ENCODE measurements around the gene VSX1. TPM values are rescaled to one million over a fixed set of nuclear protein-coding genes. Genes with fewer than 3 reads are reported as not detected.

VSX1 gene
- polyA plus RNA-seq, 1 donor from 2014 or later: not detected

DNA sequence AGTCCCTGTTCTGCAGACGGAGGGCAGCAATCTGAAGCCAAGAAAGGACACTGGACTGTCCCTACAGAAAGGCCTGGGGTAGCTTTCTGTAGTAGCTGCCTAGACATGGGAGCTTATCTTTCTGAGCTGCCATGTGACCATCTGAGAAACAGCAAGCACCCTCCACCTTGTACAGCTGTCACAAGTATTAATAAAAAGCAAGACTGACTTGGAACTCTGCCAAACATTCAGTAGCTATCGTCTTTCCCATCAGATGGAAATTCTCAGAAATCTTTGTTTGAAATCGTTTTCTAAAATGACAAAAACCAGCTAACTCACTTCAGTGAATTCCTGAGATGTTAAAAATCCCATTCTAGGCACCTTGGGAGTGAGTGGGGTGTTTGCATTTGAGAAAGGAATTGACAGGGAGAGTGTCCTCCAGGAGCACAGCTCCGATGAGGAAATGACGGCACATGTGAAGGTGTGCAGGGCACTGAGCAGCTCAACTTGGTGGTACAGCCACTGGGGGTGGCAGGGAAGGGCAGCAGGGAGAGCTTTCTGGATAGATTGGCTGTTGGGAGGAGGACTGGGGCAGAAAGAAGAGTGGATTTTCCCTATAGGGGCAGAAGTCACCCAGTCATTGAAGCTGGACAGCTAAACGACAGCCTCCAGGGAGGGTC lies 48.5 kb downstream of the VSX1 start:
- no peaks in the 10 kb centered on the region for H3K9me3 ChIP-seq (ENCODE audit: low read length)
- H2AFZ ChIP-seq (ENCODE audit: low read depth, low read length): no peak overlapping the region
- H3K27me3 ChIP-seq (ENCODE audit: insufficient read depth, low read depth, low read length): no peaks in the 10 kb centered on the region
- no peak for TF ChIP-seq EP300 (conservative IDR thresholded peaks at IDR 0.05; ENCODE audit: poor library complexity, severe bottlenecking)
- TF ChIP-seq REST (IDR thresholded peaks at IDR 0.05; ENCODE audit: borderline replicate concordance): no peak
- TF ChIP-seq MXI1 (conservative IDR thresholded peaks at IDR 0.05; ENCODE audit: poor library complexity, severe bottlenecking): no peak
- TF ChIP-seq TAF1 (IDR thresholded peaks at IDR 0.05; ENCODE audit: low read depth): no peak
- no peak for TF ChIP-seq POLR2AphosphoS5 (IDR thresholded peaks at IDR 0.05)
- no peak for TF ChIP-seq SMC3 (conservative IDR thresholded peaks at IDR 0.05; ENCODE audit: poor library complexity)
- TF ChIP-seq RAD21 (conservative IDR thresholded peaks at IDR 0.05): no peak
- no peak for TF ChIP-seq EZH2 (IDR thresholded peaks at IDR 0.05; ENCODE audit: borderline replicate concordance, insufficient read depth, low read length, poor library complexity, severe bottlenecking)
- no peak for TF ChIP-seq CTCF (IDR thresholded peaks at IDR 0.05; ENCODE audit: poor library complexity, severe bottlenecking)
- no peaks in the 10 kb centered on the region for H3F3A ChIP-seq (ENCODE audit: insufficient read depth, low read length, poor library complexity, severe bottlenecking)
- H3K27ac ChIP-seq (ENCODE audit: low read length): no peak overlapping the region
- H3K9ac ChIP-seq (ENCODE audit: low read length): no peak overlapping the region
- H3K9me2 ChIP-seq (ENCODE audit: insufficient read depth, low read length): no peaks in the 10 kb centered on the region
- no peak overlapping the region for H3K4me3 ChIP-seq (ENCODE audit: low read length)
- H3K4me2 ChIP-seq (ENCODE audit: low read length): no peak overlapping the region
- H3K79me2 ChIP-seq (replicated peaks; ENCODE audit: insufficient read depth, low read length): no peaks in the 10 kb centered on the region
- H4K20me1 ChIP-seq (ENCODE audit: insufficient read depth): no peaks in the 10 kb centered on the region
- H3K36me3 ChIP-seq (ENCODE audit: insufficient read depth, low read length): no peaks in the 10 kb centered on the region

GRCh38 chr20:25032478-25033264 lies 49.3 kb downstream of the VSX1 start:
- Histone ChIP-seq H3K9me3 (ENCODE audit: low read length) (no peaks in the 10 kb centered on the region), H3K36me3 (ENCODE audit: insufficient read depth, low read length) (no peaks in the 10 kb centered on the region), H3K27ac (ENCODE audit: low read length) (no peak overlapping the region), H3K4me3 (ENCODE audit: low read length) (no peak overlapping the region), H3F3A (ENCODE audit: insufficient read depth, low read length, poor library complexity, severe bottlenecking) (no peaks in the 10 kb centered on the region), H4K20me1 (ENCODE audit: insufficient read depth) (no peaks in the 10 kb centered on the region), H3K4me2 (ENCODE audit: low read length) (no peak overlapping the region), H3K9ac (ENCODE audit: low read length) (no peak overlapping the region), H3K9me2 (ENCODE audit: insufficient read depth, low read length) (no peaks in the 10 kb centered on the region), H2AFZ (ENCODE audit: low read depth, low read length) (no peak overlapping the region), H3K79me2 (replicated peaks; ENCODE audit: insufficient read depth, low read length) (no peaks in the 10 kb centered on the region), H3K27me3 (ENCODE audit: insufficient read depth, low read depth, low read length) (no peaks in the 10 kb centered on the region)
- TF ChIP-seq SMC3 (conservative IDR thresholded peaks at IDR 0.05; ENCODE audit: poor library complexity) (no peak), POLR2AphosphoS5 (IDR thresholded peaks at IDR 0.05) (no peak), TAF1 (IDR thresholded peaks at IDR 0.05; ENCODE audit: low read depth) (no peak), REST (IDR thresholded peaks at IDR 0.05; ENCODE audit: borderline replicate concordance) (no peak), EZH2 (IDR thresholded peaks at IDR 0.05; ENCODE audit: borderline replicate concordance, insufficient read depth, low read length, poor library complexity, severe bottlenecking) (no peak)
